WERI-Rb-1 (cell line): ENCODE measurements around the gene KAZN.
"Not testable (repeated sequence)": the region's sequence is repeated elsewhere in the genome, so short reads cannot be mapped to it uniquely, and the experiment has no call there.

ENCODE experiments used
- DNase-seq: peaks from one replicate; pipeline ENCODE4 v3.0.0-alpha.2; 2020
- H3K27ac ChIP-seq: fragments of 250-450 bp; sonication (Bioruptor Pico); 2 replicates; pipeline ENCODE4 v1.5.1; 2020; ENCODE audit warnings: mild to moderate bottlenecking, moderate library complexity
- H3K27me3 ChIP-seq: fragments of 250-450 bp; sonication (Bioruptor Pico); 2 replicates; pipeline ENCODE4 v1.5.1; 2021; ENCODE audit warnings: mild to moderate bottlenecking, low read depth, moderate library complexity; ENCODE audit not compliant: insufficient read depth, severe bottlenecking
- H3K36me3 ChIP-seq: fragments of 250-450 bp; sonication (Bioruptor Pico); 2 replicates; pipeline ENCODE4 v1.5.1; 2020; ENCODE audit warnings: mild to moderate bottlenecking, moderate library complexity
- H3K4me3 ChIP-seq: 2 replicates; pipeline ENCODE4 v1.5.1; 2011; ENCODE audit warnings: low read depth, mild to moderate bottlenecking, control low read depth, low read length
- H3K9me3 ChIP-seq: fragments of 250-450 bp; sonication (Bioruptor Pico); 2 replicates; pipeline ENCODE4 v1.5.1; 2021; ENCODE audit warnings: mild to moderate bottlenecking, moderate library complexity; ENCODE audit not compliant: severe bottlenecking
- TF ChIP-seq, protein P1 (sequence below): IDR thresholded peaks from 2 replicates; pipeline ENCODE4 v1.5.1; 2011; ENCODE audit warnings: low read depth, mild to moderate bottlenecking, control low read depth, inconsistent platforms, low read length

The KAZN gene

DNA sequence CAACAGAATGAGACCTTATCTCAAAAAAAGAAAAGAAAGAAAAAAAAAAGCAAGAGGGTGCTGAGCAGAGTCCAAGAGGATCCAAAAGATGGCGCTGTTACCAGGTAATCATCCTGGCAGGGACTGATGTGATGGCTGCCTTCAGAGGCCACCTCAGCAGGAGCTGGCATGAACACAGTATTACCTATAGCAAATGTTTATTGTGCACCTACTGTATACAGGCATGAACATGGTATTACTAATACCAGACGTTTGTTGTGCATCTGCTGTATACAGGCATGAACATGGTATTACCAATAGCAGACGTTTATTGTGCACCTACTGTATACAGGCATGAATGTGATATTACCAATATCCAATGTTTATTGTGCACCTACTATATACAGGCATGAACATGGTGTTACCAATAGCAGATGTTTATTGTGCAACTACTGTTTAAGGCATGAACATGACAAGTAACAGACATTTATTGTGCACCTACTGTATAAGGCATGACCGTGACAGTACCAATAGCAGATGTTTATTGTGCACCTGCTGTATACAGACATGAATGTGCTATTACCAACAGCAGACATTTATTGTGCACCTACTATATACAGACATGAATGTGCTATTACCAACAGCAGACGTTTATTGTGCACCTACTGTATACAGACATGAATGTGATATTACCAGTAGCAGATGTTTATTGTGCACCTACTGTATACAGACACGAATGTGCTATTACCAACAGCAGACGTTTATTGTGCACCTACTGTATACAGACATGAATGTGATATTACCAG is 439.9 kb downstream of the KAZN start:
- no peak overlapping the region for H3K4me3 ChIP-seq
- TF ChIP-seq, protein P1, sequence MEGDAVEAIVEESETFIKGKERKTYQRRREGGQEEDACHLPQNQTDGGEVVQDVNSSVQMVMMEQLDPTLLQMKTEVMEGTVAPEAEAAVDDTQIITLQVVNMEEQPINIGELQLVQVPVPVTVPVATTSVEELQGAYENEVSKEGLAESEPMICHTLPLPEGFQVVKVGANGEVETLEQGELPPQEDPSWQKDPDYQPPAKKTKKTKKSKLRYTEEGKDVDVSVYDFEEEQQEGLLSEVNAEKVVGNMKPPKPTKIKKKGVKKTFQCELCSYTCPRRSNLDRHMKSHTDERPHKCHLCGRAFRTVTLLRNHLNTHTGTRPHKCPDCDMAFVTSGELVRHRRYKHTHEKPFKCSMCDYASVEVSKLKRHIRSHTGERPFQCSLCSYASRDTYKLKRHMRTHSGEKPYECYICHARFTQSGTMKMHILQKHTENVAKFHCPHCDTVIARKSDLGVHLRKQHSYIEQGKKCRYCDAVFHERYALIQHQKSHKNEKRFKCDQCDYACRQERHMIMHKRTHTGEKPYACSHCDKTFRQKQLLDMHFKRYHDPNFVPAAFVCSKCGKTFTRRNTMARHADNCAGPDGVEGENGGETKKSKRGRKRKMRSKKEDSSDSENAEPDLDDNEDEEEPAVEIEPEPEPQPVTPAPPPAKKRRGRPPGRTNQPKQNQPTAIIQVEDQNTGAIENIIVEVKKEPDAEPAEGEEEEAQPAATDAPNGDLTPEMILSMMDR, result peak; percentile 63
- H3K27me3 ChIP-seq, result no peaks in the 10 kb centered on the region
- H3K27ac ChIP-seq, result no peak overlapping the region
- H3K9me3 ChIP-seq, result no peaks in the 10 kb centered on the region
- peak; percentile 36 for DNase-seq
- no peaks in the 10 kb centered on the region for H3K36me3 ChIP-seq

DNA sequence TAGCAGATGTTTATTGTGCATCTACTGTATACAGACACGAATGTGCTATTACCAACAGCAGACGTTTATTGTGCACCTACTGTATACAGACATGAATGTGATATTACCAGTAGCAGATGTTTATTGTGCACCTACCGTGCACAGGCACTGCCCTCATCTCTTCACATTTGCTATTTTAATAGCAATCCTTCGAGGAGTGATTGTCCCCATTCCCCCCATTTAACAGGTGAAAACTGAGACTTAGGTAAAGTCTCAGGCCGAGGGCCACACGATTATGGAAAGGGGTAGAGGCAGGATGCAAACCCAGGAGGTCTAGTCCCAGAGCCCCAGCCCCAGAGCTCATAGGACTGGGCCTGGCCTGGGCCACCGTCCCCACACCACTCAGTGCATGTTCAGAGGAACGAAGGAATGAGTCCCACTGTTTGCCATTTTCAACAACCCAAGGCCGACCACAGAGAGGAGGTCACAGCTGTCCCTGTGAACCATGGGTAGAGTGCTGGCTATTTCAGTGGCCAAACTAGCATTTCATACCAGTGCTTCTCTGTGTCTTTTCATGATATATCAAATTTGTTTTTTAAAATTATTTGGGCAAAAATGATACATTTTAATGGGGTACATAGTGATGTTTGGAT is 440.6 kb downstream of the KAZN start:
- H3K9me3 ChIP-seq, result no peaks in the 10 kb centered on the region
- TF ChIP-seq, protein P1, result no peak
- no peak overlapping the region for H3K27ac ChIP-seq
- no peak overlapping the region for H3K4me3 ChIP-seq
- DNase-seq, result no peak
- no peaks in the 10 kb centered on the region for H3K27me3 ChIP-seq
- H3K36me3 ChIP-seq, result no peaks in the 10 kb centered on the region

- TF ChIP-seq, protein P1, result no peak
- Histone ChIP-seq H3K27me3 (no peaks in the 10 kb centered on the region), H3K9me3 (no peaks in the 10 kb centered on the region), H3K27ac (no peak overlapping the region), H3K4me3 (no peak overlapping the region), H3K36me3 (no peaks in the 10 kb centered on the region)
- no peak for DNase-seq
Measured at GRCh38 chr1:15039901-15040300, 441.4 kb downstream of the KAZN start.

DNA sequence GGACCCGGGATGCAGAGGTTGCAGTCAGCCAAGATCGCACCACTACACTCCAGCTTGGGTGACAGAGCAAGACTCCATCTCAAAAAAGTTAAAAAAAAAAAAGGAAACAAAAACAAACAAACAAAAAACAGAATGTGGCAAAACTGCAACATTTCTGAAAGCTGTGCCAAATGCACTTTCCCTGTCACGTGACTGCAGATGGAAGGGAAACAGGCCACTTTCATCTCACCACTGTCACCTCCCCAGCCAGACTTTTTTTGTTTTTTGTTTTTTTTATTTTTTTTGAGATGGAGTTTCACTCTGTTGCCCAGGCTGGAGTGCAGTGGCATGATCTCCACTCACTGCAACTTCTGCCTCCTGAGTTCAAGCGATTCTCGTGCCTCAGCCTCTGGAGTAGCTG is 442.2 kb downstream of the KAZN start:
- not testable (repeated sequence) for H3K9me3 ChIP-seq, H3K27ac ChIP-seq, DNase-seq

GRCh38 chr1:15042866-15043265 is 444.4 kb downstream of the KAZN start:
- H3K36me3 ChIP-seq, result no peaks in the 10 kb centered on the region
- TF ChIP-seq, protein P1, result no peak

More for the DNA sequence above, 442.2 kb downstream of the KAZN start:
- H3K4me3 ChIP-seq, H3K36me3 ChIP-seq, H3K27me3 ChIP-seq: not testable (repeated sequence)

GRCh38 chr1:15043934-15044333 is 445.4 kb downstream of the KAZN start:
- H3K9me3 ChIP-seq, result no peaks in the 10 kb centered on the region
- H3K27me3 ChIP-seq, result no peaks in the 10 kb centered on the region
- H3K36me3 ChIP-seq, result no peaks in the 10 kb centered on the region
- H3K27ac ChIP-seq, result no peak overlapping the region
- DNase-seq, result no peak
- H3K4me3 ChIP-seq, result no peak overlapping the region
- TF ChIP-seq, protein P1, result no peak

More at GRCh38 chr1:15042866-15043265, 444.4 kb downstream of the KAZN start:
- H3K27me3 ChIP-seq, result no peaks in the 10 kb centered on the region
- DNase-seq, result no peak
- H3K27ac ChIP-seq, result no peak overlapping the region
- no peak overlapping the region for H3K4me3 ChIP-seq
- no peaks in the 10 kb centered on the region for H3K9me3 ChIP-seq
